ENCODE measurements around the gene KLK10.

The KLK10 gene, protein sequence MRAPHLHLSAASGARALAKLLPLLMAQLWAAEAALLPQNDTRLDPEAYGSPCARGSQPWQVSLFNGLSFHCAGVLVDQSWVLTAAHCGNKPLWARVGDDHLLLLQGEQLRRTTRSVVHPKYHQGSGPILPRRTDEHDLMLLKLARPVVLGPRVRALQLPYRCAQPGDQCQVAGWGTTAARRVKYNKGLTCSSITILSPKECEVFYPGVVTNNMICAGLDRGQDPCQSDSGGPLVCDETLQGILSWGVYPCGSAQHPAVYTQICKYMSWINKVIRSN

DNA sequence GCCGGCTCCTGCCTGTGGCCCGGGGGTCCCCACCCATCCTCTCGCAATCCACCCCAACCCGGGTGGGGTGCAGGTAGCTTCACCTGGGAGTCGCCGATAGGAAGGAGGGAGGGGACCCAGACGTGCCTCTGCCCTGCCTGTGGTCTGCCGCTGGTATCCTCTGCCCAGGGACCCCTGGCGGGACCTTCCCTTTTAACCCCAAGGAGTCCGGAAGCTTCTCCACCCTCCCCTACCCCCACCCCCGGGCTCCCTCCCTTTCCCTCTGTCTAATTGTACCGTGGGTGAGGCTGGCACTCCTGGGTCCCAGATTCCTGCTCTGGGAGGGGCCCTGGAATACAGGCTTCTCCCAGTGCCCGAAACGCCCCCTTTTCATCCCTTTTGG lies at the start of gene KLK10:
Gene KLK10, minus strand, starts transcription at position 166 of the 382 bp plus-strand sequence. CDS start 579 bp downstream, outside the sequence.
- no peak for DNase-seq (ENCODE audit: low read depth in 2 of 2)

DNA sequence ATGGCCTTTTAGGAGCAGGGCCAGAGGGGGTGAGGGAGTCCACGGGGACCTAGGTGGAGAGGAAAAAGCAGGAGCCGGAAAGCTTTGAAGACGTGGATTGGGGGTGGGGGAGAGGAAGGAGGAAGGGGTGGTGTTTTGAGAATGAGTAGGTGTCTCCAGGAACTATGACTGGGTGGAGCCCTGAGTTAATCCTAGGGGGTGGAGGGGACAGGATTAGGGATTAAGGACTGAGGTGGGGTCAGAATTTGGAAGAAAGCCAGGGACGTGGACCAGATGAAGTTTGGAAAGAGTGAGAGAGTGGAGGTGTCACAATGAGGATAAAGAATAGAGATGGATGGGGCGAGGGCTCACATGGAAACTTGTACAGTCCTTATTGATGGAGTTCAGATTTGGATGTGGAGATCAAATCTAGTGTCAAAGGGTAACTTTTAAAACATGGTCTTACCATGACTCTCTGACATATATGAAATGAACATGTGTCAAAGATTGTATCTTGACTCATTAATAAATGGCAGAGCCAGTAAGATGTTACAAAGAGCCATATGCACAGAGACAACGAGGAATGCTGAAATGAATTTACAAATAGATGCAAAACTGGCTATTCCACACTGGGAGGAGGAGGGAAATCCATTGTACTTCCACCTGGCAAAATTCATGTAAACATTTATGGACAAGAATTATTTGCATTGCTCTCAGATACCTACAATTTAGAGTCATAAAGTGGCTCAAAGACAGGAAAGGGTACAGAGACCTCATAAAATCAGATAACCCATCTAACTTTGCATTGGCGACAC lies 47.1 kb upstream of the KLK10 start:
- DNase-seq (ENCODE audit: low read depth in 2 of 2), result no peak

DNA sequence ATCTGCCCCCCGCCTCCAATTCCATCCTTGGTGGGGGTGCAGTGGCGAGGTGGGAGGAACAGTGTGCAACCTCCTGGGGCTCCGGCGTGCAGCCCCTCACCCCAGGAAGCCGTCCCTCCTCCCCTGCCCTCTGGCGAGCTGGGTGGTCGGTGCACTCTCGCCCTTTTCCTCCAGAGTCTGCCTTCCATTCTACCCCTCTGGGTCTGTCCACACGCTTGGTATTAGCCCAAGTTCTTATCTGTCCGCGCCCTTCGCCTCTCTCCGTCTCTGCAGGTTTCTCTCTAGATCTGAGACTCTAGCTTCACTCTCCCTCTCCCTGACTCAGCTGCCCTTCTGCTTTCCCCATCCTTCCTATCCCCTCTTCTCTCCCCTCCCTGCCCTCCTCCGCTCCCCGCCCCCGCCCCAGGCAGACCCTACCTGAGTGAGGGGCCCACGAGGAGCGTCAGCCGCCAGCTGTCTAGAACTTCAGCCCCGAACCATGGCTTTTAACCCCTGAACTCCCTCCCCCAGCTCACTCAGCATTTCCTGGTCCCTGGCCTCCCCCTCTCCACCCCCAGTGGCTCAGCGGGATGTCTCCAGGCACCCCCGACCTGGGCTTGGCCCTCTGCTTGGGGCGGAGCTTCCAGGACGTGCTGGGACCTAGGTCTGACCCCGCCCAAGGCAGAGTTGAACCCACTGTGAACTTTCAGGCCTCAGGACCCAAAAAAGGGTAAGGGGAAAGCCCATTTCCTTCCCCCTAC lies 45.9 kb upstream of the KLK10 start:
- no peak for DNase-seq (ENCODE audit: low read depth in 2 of 2)

DNA sequence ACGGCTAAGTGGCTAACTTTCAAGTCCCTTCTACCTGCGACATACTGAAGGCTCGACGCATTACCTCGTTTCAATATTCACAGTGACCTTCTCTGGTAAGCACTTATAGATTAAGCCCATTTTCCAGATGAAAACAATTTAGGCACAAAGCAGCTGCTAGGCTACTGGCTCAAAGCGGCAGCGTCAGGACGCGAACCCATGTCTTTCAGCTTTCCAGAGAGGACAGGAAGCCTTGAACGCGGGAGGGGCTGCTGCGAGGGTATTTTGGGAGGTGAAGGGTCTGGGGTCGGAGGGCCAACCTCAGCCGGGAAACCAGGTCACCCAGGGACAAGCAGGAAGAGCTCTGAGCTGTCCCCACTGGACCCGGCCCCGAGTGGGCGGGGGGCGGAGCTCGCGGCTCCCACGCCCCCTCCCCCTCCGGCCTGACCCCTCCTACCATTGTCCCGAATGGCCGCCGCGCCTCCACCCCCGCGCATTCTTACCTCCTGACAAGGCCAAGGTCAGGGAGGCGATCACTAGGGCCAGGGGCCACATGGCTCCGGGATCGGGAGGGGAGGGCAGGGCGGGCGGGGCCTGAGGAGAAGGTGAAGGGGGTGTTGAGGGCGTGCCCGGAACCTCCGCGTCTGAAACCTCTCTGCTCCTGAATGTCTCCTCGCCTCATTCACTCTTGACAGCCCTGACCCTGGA lies 45.2 kb upstream of the KLK10 start, which contains the start of gene KLK13:
Gene KLK13, minus strand, starts transcription at position 559 of the 687 bp plus-strand sequence. Its CDS starts 25 bp downstream, at position 534.
- no peak for DNase-seq (ENCODE audit: low read depth in 2 of 2)

DNA sequence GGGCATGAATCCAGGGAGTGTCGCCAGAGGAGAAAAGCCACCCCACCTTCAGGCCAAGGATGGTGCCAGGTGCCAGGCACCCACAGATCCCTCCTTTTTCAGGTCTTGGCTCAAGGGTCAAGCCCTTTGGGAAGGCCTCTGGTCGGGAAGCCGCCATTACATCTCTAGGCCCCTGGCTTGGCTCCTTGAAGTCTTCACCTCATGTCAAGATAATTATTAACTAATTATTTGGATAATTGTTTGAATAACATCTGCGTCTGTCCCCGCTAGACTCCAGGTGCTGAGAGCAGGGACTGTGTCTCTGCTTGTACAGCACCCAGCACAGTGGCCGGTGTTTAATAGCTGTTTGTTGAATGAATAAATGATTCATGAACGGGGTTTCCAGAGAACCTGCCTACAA lies 44.2 kb upstream of the KLK10 start:
- no peak for DNase-seq (ENCODE audit: low read depth in 2 of 2)

DNA sequence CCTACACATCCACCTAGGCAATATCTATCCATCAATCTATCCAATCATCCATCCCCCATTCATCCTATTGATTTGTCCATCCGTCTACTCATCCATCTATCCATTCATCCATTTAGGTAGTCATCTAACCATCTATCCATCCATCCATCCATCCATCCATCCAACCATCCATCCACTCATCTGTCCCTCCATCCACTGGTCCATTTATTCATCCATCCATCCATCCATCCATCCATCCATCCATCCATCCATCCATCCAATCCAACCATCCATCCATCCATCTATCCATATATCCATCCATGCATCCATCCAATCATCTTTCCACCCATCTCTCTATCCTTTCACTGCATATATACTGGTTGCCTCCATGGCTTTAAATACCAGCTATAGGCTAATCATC lies 41.5 kb upstream of the KLK10 start:
- no peak for DNase-seq (ENCODE audit: low read depth in 2 of 2)

DNA sequence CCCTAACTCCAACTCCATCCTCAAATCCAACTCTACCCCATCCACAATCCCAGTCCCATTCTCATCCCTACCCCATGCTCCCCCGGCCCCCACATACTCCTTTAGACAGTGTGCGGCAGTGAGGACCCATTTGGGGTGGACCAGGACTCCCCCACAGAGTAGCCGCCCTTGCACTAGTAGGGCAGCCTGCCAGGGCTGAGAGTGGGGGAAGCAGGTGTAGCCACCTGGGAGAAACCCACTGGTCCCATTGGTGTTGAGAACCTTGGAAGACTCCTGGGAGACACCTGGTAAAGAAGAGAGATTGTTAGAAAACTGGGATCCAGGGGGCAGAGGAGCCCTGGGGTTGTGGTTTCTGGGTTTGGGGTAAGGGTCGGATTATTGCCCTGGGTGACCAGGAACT lies 40.8 kb upstream of the KLK10 start:
- no peak for DNase-seq (ENCODE audit: low read depth in 2 of 2)

DNA sequence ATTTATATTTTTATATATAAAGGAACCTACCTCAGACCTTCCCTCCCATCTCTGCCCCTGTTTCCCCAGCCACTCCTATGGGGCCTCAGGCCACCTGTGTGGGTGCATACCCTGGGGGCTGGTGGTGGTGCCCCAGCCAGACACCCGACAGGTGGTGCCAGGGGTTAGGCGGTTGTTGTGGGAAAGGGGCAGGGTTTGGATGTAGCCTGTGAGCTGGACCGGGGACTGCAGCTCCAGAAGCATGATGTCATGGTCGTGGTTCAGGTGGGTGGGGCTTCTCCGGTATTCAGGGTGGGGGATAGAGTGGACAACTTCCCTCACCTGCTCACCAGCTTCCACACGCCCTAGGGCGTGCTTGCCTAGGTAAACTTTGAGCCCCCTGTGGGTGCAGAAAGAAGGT lies 40.2 kb upstream of the KLK10 start:
- DNase-seq (ENCODE audit: low read depth in 2 of 2), result no peak

DNA sequence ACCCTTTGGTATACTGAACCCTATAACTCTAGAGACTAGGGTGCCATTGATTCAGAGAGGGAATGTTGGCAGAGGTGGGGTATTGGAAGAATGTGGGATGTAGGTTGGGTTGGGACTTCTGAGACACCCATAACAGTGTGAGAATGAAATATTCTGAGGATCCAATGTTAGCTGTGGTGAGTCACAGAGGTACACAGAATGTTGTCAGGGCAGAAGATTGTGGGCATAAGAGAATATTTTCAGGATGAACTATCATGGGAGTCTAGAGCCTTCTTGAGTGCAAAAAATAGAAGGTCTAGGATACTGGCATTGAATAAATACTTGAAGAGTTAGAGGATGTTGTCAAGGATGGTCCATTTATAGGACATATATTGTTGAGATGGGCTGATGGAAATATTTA lies 36.4 kb upstream of the KLK10 start:
- DNase-seq (ENCODE audit: low read depth in 2 of 2), result no peak

DNA sequence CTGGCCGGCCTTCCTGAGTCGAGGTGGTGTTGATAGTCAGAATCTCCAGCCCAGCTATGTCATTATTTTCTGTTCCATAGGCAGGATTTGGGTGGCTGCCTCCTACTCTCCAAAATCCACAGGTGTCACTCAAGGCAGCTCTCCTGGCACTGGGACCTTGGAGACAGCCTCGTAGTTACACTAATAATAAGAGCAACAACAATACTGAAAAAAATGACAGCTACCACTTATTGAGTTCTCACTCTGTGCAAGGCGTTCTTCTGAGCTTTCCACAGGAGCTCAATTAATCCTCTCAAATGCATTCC lies 27.5 kb upstream of the KLK10 start:
- DNase-seq (ENCODE audit: low read depth in 2 of 2), result no peak

DNA sequence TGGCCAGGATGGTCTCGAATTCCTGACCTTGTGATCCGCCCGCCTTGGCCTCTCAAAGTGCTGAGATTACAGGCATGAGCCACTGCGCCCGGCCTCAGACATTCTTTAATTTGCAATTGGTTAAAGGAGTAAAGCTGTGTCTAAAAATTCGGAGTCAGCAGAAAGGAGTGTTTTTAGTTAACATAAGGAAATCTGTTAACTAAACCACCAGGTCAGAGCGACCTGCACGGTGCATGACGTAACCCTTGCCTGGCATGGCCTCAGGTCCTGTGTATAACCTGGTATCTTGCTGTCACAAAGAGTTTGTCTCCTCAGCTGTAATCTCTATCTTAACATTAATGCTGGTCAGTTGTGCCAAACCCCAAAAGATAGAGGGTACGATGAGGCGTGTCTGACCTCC lies 24.8 kb upstream of the KLK10 start:
- DNase-seq (ENCODE audit: low read depth in 2 of 2), result no peak

DNA sequence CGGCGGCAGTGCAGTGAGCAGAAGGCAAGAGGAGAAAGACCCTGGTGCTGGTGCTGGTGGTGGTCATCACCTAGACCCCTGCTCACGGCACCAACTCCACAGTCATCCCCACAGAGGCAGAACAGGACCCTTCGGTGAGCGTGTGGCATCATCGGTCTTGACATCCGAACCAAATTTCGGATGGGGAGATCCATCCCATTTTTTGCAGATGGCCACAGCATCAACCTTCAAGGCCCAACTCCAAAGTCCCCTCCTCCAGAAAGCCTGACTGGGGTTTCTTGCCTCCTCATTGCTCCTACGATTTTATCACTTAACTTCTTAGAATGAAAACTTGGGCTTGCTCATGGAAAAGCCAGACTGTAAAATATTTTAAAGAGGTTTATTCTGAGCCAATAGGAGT lies 24.0 kb upstream of the KLK10 start:
- DNase-seq (ENCODE audit: low read depth in 2 of 2), result no peak

DNA sequence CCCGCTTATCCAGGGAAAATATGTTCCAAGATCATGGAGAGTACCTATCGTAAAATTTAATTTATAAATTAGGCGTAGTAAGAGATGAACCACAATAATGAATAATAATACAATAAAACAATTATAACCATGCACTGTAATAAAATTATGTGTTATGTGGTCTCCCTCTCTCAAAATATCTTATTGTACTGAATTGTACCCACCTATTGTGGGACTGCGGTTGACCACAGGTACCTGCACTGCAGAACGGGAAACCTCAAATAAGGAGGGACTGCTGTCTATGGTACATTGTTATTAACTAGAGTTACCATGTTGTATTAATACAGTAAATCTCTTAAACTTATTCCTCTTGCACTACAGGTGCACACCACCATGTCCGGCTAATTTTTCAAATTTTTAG lies 20.6 kb upstream of the KLK10 start:
- no peak for DNase-seq (ENCODE audit: low read depth in 2 of 2)

DNA sequence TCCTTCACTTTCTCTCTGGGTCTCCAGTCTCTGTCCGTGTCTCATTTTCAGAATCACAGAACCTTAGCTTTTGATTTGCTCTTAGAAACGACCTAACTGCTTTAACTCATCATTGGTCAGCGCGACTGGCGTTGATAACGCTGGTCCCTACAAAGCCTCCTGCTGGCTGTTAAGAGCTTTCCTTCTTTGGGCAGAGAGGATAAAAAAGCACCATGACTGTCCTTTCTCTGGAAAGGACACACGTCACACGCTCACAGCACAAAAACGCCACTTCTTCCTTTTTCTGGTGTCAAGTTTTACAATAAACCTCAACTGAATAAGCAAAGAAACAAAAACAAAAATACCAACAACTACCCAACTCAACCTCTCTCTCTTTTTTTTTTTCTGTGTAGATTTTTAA lies 17.0 kb upstream of the KLK10 start:
- no peak for DNase-seq (ENCODE audit: low read depth in 2 of 2)

DNA sequence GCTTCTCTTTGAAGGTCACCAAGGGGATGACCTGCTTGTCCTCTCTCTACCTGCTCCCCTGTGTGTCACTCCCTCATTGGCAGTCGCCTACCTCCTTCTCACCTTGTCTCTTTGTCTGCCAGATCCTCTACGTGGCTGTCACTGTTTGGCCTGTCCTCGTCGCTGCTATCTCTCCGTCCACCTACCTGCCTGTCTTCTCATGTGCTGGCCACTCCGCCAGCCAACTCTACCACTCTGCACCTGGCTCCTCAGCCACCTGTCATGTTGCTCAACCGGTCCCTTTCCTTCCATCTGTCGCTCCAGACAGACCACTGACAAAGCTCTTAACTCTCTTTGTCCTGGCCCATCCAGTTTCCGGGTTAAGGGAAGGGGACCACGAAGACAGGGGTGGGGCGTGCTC lies 15.2 kb upstream of the KLK10 start, which contains the start of gene KLK12:
Gene KLK12, minus strand, starts transcription at position 299 of the 400 bp plus-strand sequence. CDS start 381 bp downstream, outside the sequence.
- no peak for DNase-seq (ENCODE audit: low read depth in 2 of 2)

DNA sequence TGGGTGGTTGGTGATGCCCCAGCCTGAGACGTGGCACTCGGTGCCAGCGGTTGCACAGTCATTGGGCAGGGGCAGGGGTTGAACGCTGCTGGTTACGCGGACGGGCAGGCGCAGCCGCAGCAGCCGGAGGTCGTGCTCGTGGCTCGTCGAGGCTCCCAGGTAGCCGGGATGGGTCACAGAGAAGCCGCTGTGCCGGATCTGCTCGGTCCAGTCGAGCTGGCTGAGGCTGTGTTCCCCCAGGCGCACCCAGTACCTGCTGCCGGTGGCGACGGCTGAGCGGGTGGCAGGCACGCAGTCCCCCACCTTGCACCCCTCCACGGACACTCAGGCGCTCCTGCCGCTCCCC lies 12.3 kb upstream of the KLK10 start:
- DNase-seq (ENCODE audit: low read depth in 2 of 2), result no peak

DNA sequence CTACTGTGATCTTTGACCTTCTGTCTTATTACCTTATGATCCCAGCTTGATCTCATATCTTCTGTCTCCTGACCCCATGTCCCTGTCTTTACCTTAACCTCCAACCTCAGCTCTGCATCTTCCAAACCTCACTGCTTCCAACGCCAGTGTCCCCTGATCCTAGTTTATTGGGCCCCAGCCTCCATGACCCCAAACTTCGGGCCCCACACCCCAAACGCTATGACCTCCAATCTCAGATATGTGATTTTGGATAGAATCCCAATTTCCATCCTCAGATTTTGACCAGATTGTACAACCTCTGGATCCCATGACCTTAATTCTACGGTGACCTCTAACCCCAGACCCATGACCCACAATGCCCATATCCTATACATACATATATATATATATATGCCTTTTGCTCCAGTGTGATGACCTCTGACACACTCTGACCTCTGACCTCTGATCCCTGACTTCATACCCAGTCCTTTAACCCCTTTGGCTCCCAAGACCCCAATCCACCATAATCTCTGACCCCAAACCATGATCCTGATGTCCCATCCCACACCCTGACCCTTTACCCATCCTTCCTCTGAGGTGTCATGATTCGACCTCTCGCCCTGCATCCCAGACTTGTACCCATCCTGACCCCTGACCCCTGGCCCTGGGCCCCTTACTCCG lies 11.8 kb upstream of the KLK10 start:
- no peak for DNase-seq (ENCODE audit: low read depth in 2 of 2)

DNA sequence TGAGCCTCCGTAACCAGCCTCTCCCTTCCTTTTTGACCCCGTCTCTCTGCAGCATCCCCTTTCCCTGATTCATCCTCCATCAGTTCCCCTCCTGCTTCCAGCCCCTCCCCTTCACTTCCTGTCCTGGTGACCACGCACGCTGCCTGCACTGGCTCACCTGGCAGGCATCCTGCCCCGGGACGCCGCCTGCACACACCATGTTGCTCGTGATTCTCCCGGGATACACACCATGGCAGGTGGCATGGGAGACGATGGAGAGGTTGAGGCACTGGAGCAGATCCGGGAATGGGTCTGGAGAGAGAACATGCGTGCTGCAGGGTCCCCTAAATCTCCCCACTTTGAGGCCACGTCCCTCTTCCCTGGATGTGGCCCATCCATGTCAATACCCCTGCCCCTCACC lies 11.1 kb upstream of the KLK10 start:
- DNase-seq (ENCODE audit: low read depth in 2 of 2), result no peak

DNA sequence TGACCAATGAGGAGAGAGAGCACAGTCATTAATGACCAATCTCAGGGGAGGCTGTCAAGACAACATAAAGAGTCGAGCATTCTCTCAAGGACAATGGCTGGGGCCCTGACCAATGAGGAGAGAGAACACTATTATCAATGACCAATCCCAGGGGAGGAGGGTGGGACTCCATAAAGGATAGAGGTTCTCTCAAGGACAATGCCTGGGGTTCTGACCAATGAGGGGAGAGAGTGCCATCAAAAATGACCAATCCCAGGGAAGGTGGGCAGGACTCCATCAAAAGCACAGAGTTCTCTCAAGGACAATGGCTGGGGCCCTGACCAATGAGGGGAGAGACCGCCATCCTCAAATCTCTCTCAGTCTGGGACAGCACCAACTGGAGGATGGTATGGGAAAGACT lies 10.2 kb upstream of the KLK10 start:
- DNase-seq (ENCODE audit: low read depth in 2 of 2), result no peak

DNA sequence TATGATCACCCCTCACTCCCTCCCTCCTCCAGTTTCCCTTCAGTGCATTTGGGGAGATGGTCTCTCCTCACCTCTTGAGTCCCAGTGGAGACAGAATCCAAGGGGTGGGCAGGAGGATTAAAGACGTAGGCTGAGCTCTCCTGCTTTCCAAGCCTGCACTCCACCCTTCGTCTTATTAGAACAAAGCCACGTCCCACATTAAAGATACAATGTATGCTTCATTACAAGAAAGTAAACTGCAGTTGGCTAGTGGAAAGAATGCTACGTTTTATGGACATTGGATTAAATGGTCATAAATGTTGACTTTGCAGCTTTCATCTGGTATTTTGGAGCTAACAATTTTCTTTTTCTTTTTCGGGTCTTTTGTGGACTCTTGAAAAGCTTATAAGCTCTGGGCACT lies 8.4 kb upstream of the KLK10 start:
- DNase-seq (ENCODE audit: low read depth in 2 of 2), result no peak

DNA sequence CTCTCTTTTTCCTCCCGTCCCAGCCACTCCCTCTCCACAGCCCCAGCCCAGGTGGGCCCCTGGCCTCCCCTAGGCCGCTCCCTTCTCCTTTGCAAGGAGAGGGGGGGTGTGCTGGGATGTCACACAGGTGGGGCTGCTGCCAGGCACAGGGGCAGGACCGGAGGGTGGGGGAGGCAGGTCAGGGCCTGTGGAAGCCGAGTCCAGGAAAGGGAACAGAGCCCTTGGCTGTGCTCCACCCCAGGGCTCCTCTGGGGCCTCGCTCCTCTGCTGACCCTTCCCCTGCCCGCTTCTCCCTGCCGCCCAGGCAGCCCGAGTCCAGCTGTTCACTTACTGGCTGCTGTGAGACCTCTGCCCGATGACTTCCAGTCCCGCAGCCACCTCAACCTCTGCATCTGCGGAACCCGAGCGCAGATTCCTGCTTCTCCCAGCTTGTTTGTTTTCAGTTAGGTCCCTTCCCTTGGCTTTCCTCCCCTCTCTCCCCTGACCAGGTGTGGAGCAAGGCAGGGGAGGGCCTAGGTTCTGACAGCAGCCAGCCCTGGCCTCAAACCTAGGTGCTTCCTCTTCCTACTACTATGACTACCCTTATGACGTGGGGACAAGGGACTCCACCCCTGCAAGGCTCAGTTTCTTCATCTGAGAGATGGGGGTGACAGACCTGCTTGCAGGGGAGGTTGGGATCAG lies 7.8 kb upstream of the KLK10 start:
- no peak for DNase-seq (ENCODE audit: low read depth in 2 of 2)

All from fibroblast of skin of left quadriceps (primary cell).